Small intestine (tissue), 7 donors: ENCODE data around the gene SLC4A2. TPM values are rescaled to one million over a fixed set of nuclear protein-coding genes. Genes with fewer than 3 reads are reported as not detected.
A peak's percentile ranks its signal among the peaks of the same experiment; 100 is the strongest.

Source experiments
- DNase-seq, 2 donors: peaks; one replicate each; pipeline versions ENCODE4 v3.0.0 to v3.0.0-alpha.2; 2013
- FAIRE-seq: peaks from 2 replicates; lab custom pipeline; 2012; peaks lifted over from hg19 to GRCh38; lab: Jason Lieb, UNC
- H3K27ac ChIP-seq, 3 donors: one replicate each; pipeline ENCODE4 v1.5.1; 2013; ENCODE audit warnings: low read length in 2 of 3, mild to moderate bottlenecking in 2 of 3, control low read depth in 1 of 3, inconsistent platforms in 1 of 3, low read depth in 1 of 3, moderate library complexity in 1 of 3
- H3K27me3 ChIP-seq, 3 donors: one replicate each; pipeline ENCODE4 v1.6.1; 2013; ENCODE audit warnings: low read length in 3 of 3, inconsistent platforms in 1 of 3; ENCODE audit not compliant: control insufficient read depth in 3 of 3, insufficient read depth in 3 of 3
- H3K36me3 ChIP-seq, 3 donors: one replicate each; pipeline ENCODE4 v1.6.1; 2013; ENCODE audit warnings: low read length in 3 of 3, inconsistent platforms in 1 of 3, low read depth in 1 of 3, mild to moderate bottlenecking in 1 of 3, moderate library complexity in 1 of 3; ENCODE audit not compliant: control insufficient read depth in 3 of 3, insufficient read depth in 2 of 3
- H3K4me1 ChIP-seq, 3 donors: one replicate each; pipeline ENCODE4 v1.6.1; 2013; ENCODE audit warnings: low read length in 2 of 3, inconsistent platforms in 1 of 3, low read depth in 1 of 3, mild to moderate bottlenecking in 1 of 3, moderate library complexity in 1 of 3; ENCODE audit not compliant: control insufficient read depth in 3 of 3, insufficient read depth in 2 of 3
- H3K4me3 ChIP-seq, 3 donors: one replicate each; pipeline ENCODE4 v1.5.1; 2013; ENCODE audit warnings: low read length in 3 of 3, control low read depth in 1 of 3, inconsistent platforms in 1 of 3, low read depth in 1 of 3, mild to moderate bottlenecking in 1 of 3, moderate library complexity in 1 of 3
- H3K9me3 ChIP-seq, 2 donors: one replicate each; pipeline ENCODE4 v1.6.1; 2013; ENCODE audit warnings: low read depth in 1 of 2, low read length in 1 of 2; ENCODE audit not compliant: control insufficient read depth in 2 of 2, insufficient read depth in 1 of 2
- WGBS, 3 donors: extraction: QIAGEN DNeasy Blood & Tissue Kit; methylation state at CpG; one replicate each; pipeline ENCODE4 v1.1.7; 2013; 5-methylcytosine and 5-hydroxymethylcytosine counted together
- polyA plus RNA-seq, 4 donors: library from polyadenylated mRNA; stranded (reverse) in 3 of 4; unstranded in 1 of 4; fragments of 200-250 nt in 3 of 4; fragments of 120-200 nt in 1 of 4; gene quantifications; one replicate each; pipeline versions ENCODE4 v1.2.1 to v1.2.3, GENCODE V29; 2013
- donor health status: healthy with polysubstance abuse.
- donor health status: control.
- donor health status: control.
- donor health status: Bipolar disorder and iron deficiency.
- donor health status: healthy.

The SLC4A2 gene
- polyA plus RNA-seq, 4 donors = 91.5 to 132 (median 103) TPM

GRCh38 chr7:151012911-151013347 lies 46.5 kb upstream of the SLC4A2 start:
- 49 to 72% (median 62%) methylated on average over 23 of the region's 23 CpGs for WGBS, 3 donors

GRCh38 chr7:151013356-151013732 lies 46.0 kb upstream of the SLC4A2 start:
- Histone ChIP-seq H3K27me3 (peaks cover 0 to 15% (median 0%) of the 10 kb centered on the region in 3 donors), H3K9me3 (no peaks in the 10 kb centered on the region), H3K4me3 (peak overlapping the region in 2 of 3 donors; percentile 9 to 18), H3K4me1 (peaks cover 3 to 49% (median 6%) of the 10 kb centered on the region in 3 donors), H3K27ac (peak overlapping the region; percentile 8 to 83 (median 81)), H3K36me3 (peaks cover 0 to 5% (median 0%) of the 10 kb centered on the region in 3 donors)
- DNase-seq (no peak), FAIRE-seq (no peak)
- 21 to 52% (median 38%) methylated on average over 22 to 26 of the region's 26 CpGs for WGBS, 3 donors

More at GRCh38 chr7:151012911-151013347, 46.5 kb upstream of the SLC4A2 start:
- Histone ChIP-seq H3K27me3 (peaks cover 0 to 11% (median 0%) of the 10 kb centered on the region in 3 donors), H3K36me3 (peaks cover 0 to 5% (median 0%) of the 10 kb centered on the region in 3 donors), H3K4me3 (peak overlapping the region in 1 of 3 donors; percentile 18), H3K9me3 (no peaks in the 10 kb centered on the region), H3K4me1 (peaks cover 3 to 45% (median 4%) of the 10 kb centered on the region in 3 donors), H3K27ac (peak overlapping the region; percentile 27 to 83 (median 81))
- DNase-seq (peak in 1 of 2 donors; percentile 74), FAIRE-seq (no peak)

GRCh38 chr7:151013733-151014497 lies 45.5 kb upstream of the SLC4A2 start:
- DNase-seq (peak; percentile 57 to 87), FAIRE-seq (no peak)
- Histone ChIP-seq H3K9me3 (no peaks in the 10 kb centered on the region), H3K4me1 (peaks cover 3 to 53% (median 6%) of the 10 kb centered on the region in 3 donors), H3K36me3 (peaks cover 0 to 5% (median 0%) of the 10 kb centered on the region in 3 donors), H3K27ac (peak overlapping the region in 1 of 3 donors; percentile 61), H3K4me3 (peak overlapping the region in 2 of 3 donors; percentile 9 to 34), H3K27me3 (peaks cover 0 to 20% (median under 1%) of the 10 kb centered on the region in 3 donors)
- WGBS, 3 donors = 33 to 63% (median 38%) methylated on average over 54 to 55 of the region's 55 CpGs

GRCh38 chr7:151014950-151015349 lies 44.4 kb upstream of the SLC4A2 start:
- Histone ChIP-seq H3K4me3 (no peak overlapping the region), H3K9me3 (no peaks in the 10 kb centered on the region), H3K27ac (no peak overlapping the region), H3K36me3 (peaks cover 0 to 5% (median 0%) of the 10 kb centered on the region in 3 donors), H3K27me3 (peaks cover 3 to 30% (median 6%) of the 10 kb centered on the region in 3 donors), H3K4me1 (peaks cover 3 to 51% (median 6%) of the 10 kb centered on the region in 3 donors)
- FAIRE-seq (no peak), DNase-seq (peak in 1 of 2 donors; percentile 32)
- WGBS, 3 donors = 32 to 52% (median 43%) methylated on average over 8 of the region's 8 CpGs

- WGBS, 3 donors = 82 to 93% (median 87%) methylated on average over 4 to 5 of the region's 5 CpGs
- no peak overlapping the region for H3K4me3 ChIP-seq
- FAIRE-seq (no peak), DNase-seq (no peak)
- H3K9me3 ChIP-seq = no peaks in the 10 kb centered on the region
- H3K36me3 ChIP-seq = peaks cover 0 to 5% (median 0%) of the 10 kb centered on the region in 3 donors
- H3K27me3 ChIP-seq = peaks cover 3 to 40% (median 10%) of the 10 kb centered on the region in 3 donors
- H3K27ac ChIP-seq = no peak overlapping the region
- peaks cover 3 to 41% (median 6%) of the 10 kb centered on the region in 3 donors for H3K4me1 ChIP-seq
Measured at GRCh38 chr7:151015967-151016366, 43.4 kb upstream of the SLC4A2 start.

- DNase-seq (no peak), FAIRE-seq (no peak)
- peaks cover 3 to 38% (median 6%) of the 10 kb centered on the region in 3 donors for H3K4me1 ChIP-seq
- no peak overlapping the region for H3K27ac ChIP-seq
- peaks cover 0 to 5% (median 0%) of the 10 kb centered on the region in 3 donors for H3K36me3 ChIP-seq
- WGBS, 3 donors = 86 to 92% (median 87%) methylated on average over 8 of the region's 8 CpGs
- H3K4me3 ChIP-seq = no peak overlapping the region
- H3K9me3 ChIP-seq = no peaks in the 10 kb centered on the region
- peaks cover 3 to 42% (median 10%) of the 10 kb centered on the region in 3 donors for H3K27me3 ChIP-seq
Measured at GRCh38 chr7:151016505-151016904, 42.9 kb upstream of the SLC4A2 start.

GRCh38 chr7:151016942-151017341 lies 42.4 kb upstream of the SLC4A2 start:
- WGBS, 3 donors = 85 to 92% (median 91%) methylated on average over 13 to 15 of the region's 15 CpGs
- FAIRE-seq (no peak), DNase-seq (no peak)
- Histone ChIP-seq H3K36me3 (peaks cover 0 to 5% (median 0%) of the 10 kb centered on the region in 3 donors), H3K9me3 (no peaks in the 10 kb centered on the region), H3K27me3 (peaks cover 3 to 42% (median 10%) of the 10 kb centered on the region in 3 donors), H3K4me1 (peaks cover 3 to 38% (median 6%) of the 10 kb centered on the region in 3 donors), H3K27ac (no peak overlapping the region), H3K4me3 (no peak overlapping the region)

- 40 to 52% (median 41%) methylated on average over 13 of the region's 13 CpGs for WGBS, 3 donors
- Histone ChIP-seq H3K4me3 (no peak overlapping the region), H3K4me1 (peaks cover 3 to 34% (median 6%) of the 10 kb centered on the region in 3 donors), H3K36me3 (peaks cover 0 to 5% (median 0%) of the 10 kb centered on the region in 3 donors), H3K27me3 (peaks cover 3 to 44% (median 10%) of the 10 kb centered on the region in 3 donors), H3K27ac (no peak overlapping the region), H3K9me3 (no peaks in the 10 kb centered on the region)
- no peak for DNase-seq
- no peak for FAIRE-seq
Measured at GRCh38 chr7:151017370-151017952, 41.9 kb upstream of the SLC4A2 start.
